K562 treated with DMSO at 1 percent for 12 hours (cell line): ENCODE measurements around the gene PLET1. TPM values are rescaled to one million over a fixed set of nuclear protein-coding genes. Genes with fewer than 3 reads are reported as not detected.

ENCODE experiments used
- total RNA-seq: library from RNA; unstranded; fragments of 300-600 nt; gene quantifications from 2 replicates; pipeline ENCODE4 v1.2.3, GENCODE V29; 2022; ENCODE audit not compliant: insufficient read depth

PLET1 gene, protein sequence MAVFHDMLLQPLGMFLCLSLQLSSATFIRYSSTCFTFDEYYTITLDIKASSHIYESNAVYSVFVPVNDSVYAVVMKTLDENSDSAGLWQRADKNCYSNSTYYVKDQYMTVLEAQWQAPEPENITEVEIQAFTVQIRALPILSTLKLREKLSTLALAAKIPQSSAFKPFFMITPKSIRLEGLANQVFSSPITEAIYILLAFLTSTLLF
- not detected in 2 replicates for total RNA-seq

DNA sequence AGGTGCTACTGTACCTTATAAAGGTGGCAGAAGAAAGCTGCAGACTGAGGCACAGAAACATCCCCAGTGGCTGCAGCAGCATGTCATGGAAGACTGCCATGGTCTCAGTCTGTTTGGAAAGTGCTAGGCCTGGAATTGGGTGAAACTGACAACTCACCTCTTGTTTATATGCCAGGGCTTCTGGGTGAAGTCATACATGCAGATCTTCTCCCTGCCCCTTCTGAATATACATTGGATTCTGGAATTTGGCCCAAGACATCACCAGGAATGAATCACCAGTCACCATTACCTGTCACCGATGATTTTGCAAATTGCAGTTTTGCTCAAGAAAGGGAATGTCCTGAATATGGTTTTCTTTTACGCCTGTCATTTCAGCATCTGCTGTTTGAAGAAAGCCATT, at the start of gene PLET1:
PLET1 (minus strand) TSS at position 371 of the 400 bp plus-strand sequence; CDS start at position 100, 271 bp downstream.

GRCh38 chr11:112226062-112226830, 34.4 kb downstream of the PLET1 start, which contains the start of gene PTS:
Gene PTS (plus strand): TSS chr11:112226428. CDS start chr11:112226444, 16 bp downstream.

Other genes with a start within 250 kb of the PLET1 start
- 22.0 and 41.2 TPM in 2 replicates for gene DLAT, start 235.5 kb downstream of the PLET1 start, total RNA-seq
- 1.8 TPM in 1 of 2 replicates, not detected in the other for gene PIH1D2, start 186.8 kb downstream of the PLET1 start, total RNA-seq
- 9.9 and 15.7 TPM in 2 replicates for gene NKAPD1, start 186.6 kb downstream of the PLET1 start, total RNA-seq
- gene TIMM8B, start 174.1 kb downstream of the PLET1 start, total RNA-seq = 39.9 and 67.9 TPM in 2 replicates
- 92.8 and 110 TPM in 2 replicates for gene SDHD, start 174.0 kb downstream of the PLET1 start, total RNA-seq
- gene IL18, start 96.8 kb downstream of the PLET1 start, total RNA-seq = 13.9 and 20.8 TPM in 2 replicates
- gene TEX12, start 93.5 kb downstream of the PLET1 start, total RNA-seq = not detected in 2 replicates
- gene BCO2, start 85.3 kb downstream of the PLET1 start, total RNA-seq = 0.73 TPM in 1 of 2 replicates, not detected in the other
- gene PTS, start 34.4 kb downstream of the PLET1 start, total RNA-seq = 23.8 and 30.2 TPM in 2 replicates